NCI-H82 (cell line): ENCODE measurements around the gene CATSPERD.
"Not testable (repeated sequence)": the region's sequence is repeated elsewhere in the genome, so short reads cannot be mapped to it uniquely, and the experiment has no call there.

ENCODE experiments used
- DNase-seq: peaks from one replicate; lab custom pipeline; 2025; lab: John Stamatoyannopoulos, UW

CATSPERD gene

DNA sequence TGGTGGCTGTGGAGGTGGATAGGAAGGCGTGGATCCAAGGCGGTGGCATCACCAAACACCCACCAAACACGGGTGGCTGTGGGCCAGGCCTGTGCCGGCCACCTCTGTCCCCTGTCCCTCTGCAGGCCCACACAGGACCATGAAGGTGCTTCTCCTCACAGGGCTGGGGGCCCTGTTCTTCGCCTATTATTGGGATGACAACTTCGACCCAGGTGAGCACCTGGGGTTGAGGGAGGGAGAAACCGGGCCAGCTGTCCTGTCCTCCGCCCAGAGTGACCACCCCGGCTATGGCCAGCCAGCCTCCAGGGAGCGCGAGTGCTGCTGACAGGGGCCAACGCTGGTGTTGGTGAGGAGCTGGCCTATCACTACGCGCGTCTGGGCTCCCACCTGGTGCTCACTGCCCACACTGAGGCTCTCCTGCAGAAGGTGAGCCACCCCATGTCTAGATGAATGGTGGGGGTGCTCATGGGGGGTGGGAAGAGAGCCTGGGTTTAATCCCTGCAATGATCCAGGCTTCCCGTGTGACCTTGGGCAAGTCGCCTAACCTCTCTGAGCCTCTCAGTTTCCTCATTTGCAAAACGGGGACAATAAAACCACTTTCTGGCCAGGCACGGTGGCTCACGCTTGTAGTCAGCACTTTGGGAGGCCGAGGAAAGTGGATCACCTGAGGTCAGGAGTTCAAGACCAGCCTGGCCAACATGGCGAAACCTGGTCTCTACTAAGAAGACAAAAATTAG is 35.6 kb upstream of the CATSPERD start:
- no peak for DNase-seq

- DNase-seq = no peak
These were observed 34.2 kb upstream of the CATSPERD start for GRCh38 chr19:5686326-5686646.

- DNase-seq = no peak
These were observed 33.6 kb upstream of the CATSPERD start for GRCh38 chr19:5686647-5687359.

DNA sequence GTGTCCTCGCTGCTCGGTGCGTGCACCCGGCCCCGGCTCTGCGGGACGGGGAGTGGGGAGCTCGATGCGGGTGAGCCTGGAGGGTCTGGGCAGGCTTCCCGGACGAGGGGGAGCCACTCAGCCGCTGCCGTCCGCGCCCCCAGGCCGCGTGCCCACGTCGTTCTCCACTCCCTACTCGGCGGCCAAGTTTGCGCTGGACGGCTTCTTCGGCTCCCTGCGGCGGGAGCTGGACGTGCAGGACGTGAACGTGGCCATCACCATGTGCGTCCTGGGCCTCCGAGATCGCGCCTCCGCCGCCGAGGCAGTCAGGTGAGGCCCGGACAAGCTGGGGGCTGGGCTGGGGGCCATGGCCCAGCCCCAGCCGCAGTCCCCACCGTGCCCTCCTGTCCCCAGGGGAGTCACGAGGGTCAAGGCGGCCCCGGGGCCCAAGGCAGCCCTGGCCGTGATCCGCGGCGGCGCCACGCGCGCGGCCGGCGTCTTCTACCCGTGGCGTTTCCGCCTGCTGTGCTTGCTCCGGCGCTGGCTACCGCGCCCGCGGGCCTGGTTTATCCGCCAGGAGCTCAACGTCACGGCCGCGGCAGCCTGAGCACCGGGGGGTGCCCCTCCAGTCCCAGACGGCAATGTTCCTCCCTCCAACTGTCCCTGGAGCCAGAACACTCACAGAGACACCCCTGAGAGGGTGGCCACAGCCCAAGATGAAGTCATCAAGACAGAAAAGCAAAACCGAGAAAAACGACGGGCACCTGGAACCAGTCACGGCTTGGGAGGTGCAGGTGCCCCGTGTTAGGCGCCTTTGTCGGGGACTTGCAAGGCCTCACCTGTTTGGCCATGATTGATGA is 32.9 kb upstream of the CATSPERD start:
- no peak for DNase-seq

- DNase-seq = not testable (repeated sequence)
These were observed 32.1 kb upstream of the CATSPERD start for GRCh38 chr19:5688262-5688881.

DNA sequence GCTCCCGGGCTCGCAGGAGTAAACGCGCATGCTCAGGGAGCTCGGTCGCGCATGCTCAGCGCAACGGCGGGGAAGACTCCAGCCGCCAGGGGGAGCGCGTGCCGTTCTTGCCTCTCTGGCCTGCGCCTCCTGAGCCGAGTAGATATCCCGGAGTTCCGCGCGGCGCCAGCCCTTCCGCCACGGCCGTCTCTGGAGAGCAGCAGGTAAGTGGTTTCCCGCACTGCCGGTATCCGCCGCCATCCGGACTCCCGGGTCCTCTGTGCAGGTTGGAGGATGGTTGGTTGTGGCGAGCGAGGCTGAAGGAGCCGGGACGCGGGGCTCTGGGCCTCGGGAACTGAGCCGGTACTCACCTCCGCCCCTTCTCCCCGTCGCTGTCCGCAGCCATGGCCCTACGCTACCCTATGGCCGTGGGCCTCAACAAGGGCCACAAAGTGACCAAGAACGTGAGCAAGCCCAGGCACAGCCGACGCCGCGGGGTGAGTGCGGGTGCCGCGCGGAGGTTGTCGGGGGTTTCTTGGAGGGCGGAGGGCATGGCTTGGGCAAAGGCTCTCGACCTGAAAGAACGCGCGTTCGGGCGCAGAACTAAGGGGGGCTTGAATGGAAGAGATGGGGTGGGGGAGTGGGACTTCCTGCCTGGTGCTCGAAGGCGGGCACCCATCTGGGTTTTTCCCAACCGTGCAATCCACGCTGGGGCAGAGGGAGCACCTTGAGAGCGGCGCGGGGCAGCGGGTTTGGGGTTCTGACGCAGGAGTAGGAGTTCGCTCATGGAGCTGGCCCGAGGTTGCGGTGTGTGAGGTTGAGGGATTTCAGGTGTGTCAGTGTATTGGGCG is 30.1 kb upstream of the CATSPERD start, which contains the start of gene RPL36:
Gene RPL36 (plus strand): TSS at position 171 of the 830 bp plus-strand sequence. CDS start 213 bp downstream, at position 384.
- DNase-seq = peak; percentile 96

DNA sequence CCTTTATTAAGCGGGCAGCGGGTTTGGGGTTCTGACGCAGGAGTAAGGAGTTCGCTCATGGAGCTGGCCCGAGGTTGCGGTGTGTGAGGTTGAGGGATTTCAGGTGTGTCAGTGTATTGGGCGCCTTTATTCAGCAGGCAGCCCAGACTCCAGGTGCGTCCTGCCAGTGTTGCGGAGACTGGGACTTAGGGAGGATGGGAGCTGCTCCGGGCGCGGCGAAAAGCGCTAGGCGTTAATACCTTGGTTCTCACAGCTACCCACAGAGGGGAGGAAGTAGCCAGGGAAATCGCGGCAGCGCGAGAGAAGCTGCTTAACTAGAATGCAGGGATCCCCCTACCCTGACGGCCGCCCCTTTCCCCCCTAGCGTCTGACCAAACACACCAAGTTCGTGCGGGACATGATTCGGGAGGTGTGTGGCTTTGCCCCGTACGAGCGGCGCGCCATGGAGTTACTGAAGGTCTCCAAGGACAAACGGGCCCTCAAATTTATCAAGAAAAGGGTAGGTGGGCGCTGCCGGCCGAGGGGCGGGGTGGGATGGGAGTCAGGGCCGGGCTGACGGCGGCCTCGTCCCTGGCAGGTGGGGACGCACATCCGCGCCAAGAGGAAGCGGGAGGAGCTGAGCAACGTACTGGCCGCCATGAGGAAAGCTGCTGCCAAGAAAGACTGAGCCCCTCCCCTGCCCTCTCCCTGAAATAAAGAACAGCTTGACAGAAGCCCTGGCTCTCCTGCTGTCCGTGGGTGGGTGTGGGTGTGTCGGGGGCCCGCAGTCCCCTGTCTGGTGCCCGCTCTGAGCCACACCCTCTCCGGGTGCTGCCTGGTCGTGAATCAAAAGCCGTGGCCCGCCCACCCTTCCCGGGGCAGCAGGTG is 29.2 kb upstream of the CATSPERD start:
- peak; percentile 53 for DNase-seq

GRCh38 chr19:5691822-5692722 is 28.4 kb upstream of the CATSPERD start:
- DNase-seq = no peak

DNA sequence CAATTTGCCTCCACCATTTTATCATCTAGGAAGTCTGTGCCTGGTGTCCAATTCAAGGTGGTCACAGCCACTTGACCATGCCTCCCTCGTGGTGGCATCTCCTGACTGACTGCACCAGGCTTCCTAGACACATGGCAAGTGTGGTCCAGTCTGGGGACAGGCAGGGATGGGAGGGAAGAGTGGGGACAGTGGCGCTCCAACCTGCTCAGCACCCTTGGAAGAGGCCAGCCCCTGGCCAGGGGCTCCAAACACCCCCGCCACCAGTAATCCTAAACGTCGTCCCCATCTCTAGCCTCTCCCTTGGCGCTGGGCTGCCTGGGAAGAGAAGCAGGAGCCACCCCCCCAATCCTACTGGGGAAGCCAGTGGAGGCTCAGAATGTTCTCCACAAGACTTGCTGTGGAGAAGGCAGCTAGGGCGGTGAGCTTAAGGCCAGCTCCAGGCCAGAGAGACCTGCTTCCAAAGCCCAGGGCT is 27.7 kb upstream of the CATSPERD start:
- DNase-seq = no peak

DNA sequence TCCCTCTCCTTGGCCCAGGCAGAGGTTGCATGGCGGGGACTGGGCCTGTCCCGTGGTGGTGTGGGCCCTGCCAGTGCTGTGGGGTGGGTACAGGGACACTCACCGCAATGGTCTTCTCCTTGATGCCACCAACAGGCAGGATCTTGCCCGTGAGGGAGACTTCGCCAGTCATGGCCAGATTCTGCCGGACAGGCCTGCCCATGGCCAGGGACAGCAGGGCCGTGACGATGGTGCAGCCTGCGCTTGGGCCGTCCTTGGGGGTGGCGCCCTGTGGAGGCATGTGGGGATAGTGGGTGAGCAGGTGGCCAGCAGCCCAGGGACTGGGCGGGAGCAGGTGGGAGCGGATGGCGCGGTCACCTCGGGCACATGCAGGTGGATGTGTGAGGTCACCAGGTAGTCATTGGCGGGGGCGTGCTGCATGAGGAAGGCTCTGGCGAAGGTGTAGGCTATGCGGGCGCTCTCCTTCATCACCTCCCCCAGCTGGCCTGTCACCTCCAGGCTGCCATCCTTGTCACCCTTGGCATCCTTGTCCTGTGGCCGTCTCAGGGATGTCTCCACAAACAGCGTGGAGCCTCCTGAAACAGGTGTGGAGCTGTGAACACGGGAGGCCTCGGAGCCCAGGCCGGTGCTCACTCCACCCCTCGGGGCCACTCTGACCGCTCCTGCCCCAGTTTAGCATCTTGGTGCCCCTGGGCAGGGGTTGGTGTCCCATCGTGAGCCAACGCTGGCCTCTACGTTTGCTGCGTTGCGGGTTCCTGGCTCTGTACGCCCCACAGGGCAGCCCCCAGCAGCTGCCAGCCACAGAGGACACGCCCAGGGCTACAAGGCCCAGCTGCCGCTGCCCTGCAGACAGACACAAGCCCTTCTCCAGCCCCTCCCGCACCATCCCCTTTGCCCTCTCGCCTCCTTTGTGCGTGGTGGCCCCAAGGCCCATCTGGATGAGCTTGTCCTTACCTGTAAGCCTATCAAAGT is 27.0 kb upstream of the CATSPERD start:
- peak; percentile 33 for DNase-seq

- no peak for DNase-seq
These were observed 26.1 kb upstream of the CATSPERD start for GRCh38 chr19:5694167-5694955.

DNA sequence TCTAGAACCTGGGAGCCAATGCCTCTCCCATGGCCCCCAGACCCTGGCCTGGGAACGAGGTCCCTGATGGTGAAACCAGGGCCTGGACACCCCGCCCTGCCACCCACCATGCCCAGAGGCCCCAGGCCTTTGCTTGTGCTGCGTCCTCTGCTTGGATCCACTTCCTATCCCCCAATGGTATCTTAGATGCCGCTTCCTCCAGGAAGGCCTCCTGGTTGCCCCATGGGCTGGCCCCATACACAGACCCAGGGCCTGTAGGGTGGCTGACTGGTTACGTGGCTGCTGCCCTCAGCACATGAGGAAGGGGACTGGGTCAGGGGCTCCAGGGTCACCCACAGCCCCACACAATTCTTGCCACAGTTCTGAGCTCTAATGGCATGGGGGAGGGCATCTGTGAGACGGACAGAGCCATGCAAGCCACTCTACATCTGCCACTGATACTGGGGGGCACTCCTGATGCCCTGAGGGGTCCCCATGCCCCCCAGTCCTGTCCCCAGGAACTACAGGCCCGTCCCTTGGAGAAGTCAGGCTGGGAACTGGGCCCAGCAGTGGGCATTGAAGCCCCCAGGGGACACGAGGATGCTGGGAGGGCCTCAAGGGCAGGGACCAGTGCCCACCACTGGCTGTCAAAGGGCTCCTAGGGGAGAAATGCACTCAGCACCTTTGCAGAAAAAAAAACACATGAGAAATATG is 25.3 kb upstream of the CATSPERD start:
- no peak for DNase-seq

GRCh38 chr19:5695649-5696195 is 24.7 kb upstream of the CATSPERD start:
- peak; percentile 42 for DNase-seq

- no peak for DNase-seq
These were observed 24.0 kb upstream of the CATSPERD start for GRCh38 chr19:5696196-5697021.
